Measurements from ENCODE around the gene LONP2.
A peak's percentile ranks its signal among the peaks of the same experiment; 100 is the strongest.
"Not testable (repeated sequence)": the region's sequence is repeated elsewhere in the genome, so short reads cannot be mapped to it uniquely, and the experiment has no call there.

Gene LONP2

GRCh38 chr16:48294724-48295123, 50.6 kb downstream of the LONP2 start:
- no peak for DNase-seq

GRCh38 chr16:48295488-48296281, 51.6 kb downstream of the LONP2 start:
- DNase-seq, result no peak

DNA sequence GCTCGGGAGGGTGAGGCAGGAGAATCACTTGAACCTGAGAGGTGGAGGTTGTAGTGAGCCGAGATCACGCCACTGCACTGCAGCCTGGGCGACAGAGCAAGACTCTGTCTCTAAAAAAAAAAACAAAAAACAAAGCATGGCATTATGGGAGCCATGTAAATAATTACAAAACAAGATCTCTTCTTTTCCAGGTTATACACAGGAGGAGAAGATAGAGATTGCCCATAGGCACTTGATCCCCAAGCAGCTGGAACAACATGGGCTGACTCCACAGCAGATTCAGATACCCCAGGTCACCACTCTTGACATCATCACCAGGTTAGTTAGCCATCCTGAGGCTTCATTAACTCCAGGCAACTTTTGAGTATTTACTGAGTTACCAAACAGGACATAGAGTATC, 55.4 kb downstream of the LONP2 start:
- DNase-seq, result no peak

GRCh38 chr16:48300391-48300856, 56.3 kb downstream of the LONP2 start:
- no peak for DNase-seq

DNA sequence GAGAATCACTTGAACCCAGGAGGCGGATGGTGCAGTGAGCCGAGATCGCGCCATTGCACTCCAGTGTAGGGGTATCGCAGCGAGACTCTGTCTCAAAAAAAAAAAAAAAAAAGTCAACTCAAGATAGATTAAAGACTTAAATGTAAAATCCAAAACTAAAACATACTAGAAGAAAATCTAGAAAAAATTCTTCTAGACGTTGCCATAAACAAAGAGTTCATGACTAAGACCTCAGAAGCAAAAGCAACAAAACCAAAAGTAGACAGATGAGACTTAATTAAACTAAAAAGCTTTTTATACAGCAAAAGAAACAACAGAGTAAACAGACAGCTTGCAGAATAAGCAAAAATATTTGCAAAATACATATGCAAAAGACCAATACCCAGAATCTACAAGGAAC, 64.4 kb downstream of the LONP2 start:
- DNase-seq, result no peak

- DNase-seq, result no peak
Measured at GRCh38 chr16:48310908-48311641, 67.0 kb downstream of the LONP2 start.

DNA sequence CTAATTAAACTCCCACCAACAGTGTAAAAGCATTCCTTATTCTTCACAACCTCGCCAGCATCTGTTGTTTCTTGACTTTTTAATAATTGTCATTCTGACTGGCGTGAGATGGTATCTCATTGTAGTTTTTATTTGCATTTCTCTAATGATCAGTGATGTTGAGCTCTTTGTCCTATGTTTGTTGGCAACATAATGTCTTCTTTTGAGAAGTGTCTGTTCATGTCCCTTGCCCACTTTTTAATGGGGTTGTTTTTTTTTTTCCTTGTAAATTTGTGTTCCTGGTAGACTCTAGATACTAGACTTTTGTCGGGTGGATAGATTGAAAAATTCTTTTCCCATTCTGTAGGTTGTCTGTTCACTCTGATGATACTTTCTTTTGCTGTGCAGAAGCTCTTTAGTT, 69.8 kb downstream of the LONP2 start:
- not testable (repeated sequence) for DNase-seq

DNA sequence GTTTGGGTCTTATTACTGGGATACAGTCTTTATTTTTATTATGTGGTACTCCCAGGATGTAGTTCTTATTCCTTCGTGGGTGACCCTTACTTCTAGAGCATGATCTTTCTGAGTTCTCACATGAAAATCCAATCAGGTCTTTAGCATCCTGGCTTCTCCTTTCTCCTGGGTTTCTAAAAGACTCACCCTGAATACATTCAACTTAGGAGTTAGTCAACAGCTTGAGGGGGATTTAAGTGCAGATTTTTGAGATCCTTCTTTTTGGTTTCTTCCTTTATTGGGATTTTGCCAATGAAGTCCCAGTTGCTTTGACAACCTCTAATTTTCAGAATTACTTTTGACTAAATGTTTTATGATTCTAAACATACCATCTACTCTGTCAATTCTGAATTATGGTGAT, 72.9 kb downstream of the LONP2 start:
- no peak for DNase-seq

GRCh38 chr16:48317614-48318315, 73.7 kb downstream of the LONP2 start:
- no peak for DNase-seq

DNA sequence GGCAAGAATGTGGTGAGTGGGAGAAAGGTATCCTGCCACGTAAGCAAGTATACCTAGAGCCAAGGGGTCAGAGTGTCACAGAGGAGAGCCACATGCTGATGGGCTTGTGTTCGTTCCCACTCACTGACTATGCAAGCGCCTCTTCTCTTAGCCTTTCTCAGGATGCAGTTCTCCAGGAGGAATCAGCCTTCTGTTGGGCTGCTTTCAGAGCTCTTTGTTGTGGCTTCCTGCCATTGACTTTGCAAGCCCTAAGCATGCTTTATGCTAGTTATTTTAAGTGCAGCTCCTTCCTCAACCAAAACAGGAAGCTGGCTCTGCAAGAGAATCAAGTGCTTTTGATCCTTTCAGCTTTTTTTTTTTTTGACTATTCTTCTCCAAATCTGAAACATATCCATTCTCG, 74.5 kb downstream of the LONP2 start:
- peak; percentile 16 to 56 for DNase-seq

DNA sequence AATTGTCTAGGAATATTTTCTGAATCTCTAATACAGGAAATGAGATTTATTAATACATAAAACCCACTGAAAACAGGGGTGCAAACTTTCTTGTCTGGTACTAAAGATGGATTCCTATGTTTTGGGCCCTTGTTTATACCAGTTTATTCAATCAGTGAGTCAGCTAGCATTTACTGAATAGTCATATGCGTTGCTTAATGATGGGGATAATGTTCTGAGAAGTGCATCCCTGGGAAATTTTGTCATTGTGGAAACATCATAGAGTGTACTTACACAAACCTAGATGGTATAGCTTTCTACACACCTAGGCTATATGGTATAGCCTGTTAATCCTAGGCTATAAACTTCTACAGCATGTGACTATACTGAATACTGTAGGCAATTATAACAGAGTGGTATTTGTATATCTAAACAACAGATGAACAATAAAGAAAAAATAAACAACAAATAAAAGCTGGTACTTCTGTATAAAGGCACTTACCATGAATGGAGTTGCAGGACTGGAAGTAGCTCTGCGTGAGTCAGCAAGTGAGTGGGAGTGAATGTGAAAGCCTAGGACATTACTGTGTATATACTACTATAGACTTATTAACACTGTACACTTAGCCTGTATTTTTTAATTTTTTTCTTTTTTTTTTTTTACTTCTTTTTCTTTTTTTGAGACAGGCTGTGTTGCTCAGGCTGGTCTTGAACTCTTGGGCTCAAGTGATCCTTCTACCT, 77.4 kb downstream of the LONP2 start:
- no peak for DNase-seq

- no peak for DNase-seq
Measured at GRCh38 chr16:48323783-48324775, 80.0 kb downstream of the LONP2 start.

DNA sequence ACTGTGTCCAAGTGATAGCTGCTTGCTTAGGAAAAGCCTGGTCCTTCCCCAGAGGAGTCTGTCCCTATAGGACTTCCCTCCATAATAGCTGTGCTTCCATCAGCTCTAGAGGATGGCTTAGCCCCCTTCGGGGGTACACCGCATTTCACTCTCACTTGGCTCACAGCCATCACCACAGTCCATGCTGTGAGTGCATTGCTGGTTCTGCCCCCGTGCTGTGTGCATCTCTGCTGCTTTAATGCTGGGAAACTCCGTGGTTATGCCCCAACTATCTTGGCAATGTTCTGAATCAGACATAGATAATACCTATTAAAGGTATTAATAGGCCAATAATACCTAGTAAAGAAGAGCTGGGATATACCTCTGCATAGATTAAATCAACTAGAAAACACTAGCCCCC, 82.8 kb downstream of the LONP2 start:
- no peak for DNase-seq

DNA sequence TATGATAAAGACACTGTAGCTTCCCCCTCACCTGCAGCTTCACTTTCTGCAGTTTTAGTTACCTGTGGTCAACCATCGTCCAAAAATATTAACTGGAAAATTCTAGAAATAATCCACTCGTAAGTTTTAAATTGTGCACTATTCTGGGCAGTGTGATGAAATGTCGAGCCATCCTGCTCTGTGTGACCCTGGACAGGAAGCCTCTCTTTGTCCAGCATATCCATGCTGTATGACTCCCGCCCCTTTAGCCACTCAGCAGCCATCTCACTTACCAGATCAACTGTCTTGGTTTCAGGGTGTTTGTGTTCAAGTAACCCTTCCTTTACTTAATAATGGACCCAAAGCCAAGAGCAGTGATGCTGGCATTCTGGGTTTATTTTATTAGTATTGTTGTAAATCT, 85.0 kb downstream of the LONP2 start:
- DNase-seq, result no peak

DNA sequence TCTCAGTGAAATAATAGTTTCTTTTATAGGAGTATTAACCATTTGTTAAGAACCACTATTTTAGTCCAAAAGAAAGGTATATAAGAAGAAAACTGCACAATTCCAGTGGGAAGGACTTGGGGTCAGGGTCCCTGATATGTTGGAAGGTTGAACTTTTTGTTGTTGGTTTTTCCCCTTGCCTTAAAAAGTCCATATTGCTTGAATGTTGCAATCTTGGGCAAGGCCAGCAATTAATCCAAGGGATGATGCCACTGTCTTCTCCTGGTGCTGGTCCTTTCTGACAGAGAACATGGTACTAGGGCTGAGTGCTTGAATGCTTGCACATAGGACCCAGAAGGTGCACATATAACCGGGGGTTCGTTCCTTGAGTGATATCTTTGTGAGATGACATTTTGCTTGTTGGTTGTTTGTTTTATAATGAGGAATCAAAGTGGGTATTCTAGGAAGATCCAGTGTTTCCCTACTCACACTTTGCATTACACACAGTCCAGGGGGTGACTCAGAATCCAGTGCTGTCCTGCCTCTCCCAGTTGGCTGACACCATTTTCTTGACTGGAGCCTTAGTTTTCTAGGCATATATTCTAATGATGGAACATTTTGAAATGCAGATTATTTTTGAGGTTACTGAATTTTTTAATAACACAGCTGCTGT, 86.2 kb downstream of the LONP2 start:
- DNase-seq, result no peak

DNA sequence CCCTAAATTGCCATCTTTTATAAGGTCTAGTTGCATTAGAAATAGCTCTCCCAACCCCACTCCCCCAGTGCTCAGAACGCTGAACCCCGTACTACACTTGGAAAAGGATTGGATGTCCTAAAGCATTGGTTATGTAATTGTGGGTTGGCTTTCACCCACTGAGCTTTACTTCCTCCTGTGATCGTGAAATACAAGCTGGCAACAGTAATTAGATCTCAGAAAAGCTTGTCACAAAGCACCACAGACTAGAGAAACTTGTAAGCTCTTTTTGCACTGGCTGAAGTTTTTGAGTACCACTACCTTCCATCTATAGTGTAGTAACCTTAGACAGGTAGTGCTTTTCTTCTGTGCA, 86.7 kb downstream of the LONP2 start:
- DNase-seq, result no peak

- DNase-seq, result no peak
Measured at GRCh38 chr16:48332978-48333377, 88.9 kb downstream of the LONP2 start.

DNA sequence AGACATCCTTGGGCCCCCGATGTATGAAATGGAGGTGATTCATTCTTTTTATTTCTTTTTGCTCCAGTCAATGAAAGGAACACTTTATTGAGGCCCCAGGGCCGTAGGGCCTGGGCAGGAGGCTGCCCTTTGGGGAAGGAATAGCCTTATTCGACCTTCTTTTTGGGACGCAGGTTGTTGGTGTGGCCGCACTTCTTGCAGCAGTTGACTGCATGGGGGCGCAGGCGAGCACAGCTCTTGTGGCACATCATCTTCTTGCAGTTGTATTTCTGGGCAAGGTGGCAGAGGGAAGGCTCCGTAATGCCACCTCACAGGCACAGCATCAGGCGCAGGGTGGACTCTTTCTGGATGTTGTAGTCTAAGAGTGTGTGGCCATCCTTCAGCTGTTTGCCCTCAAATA, 90.2 kb downstream of the LONP2 start:
- DNase-seq, result no peak

DNA sequence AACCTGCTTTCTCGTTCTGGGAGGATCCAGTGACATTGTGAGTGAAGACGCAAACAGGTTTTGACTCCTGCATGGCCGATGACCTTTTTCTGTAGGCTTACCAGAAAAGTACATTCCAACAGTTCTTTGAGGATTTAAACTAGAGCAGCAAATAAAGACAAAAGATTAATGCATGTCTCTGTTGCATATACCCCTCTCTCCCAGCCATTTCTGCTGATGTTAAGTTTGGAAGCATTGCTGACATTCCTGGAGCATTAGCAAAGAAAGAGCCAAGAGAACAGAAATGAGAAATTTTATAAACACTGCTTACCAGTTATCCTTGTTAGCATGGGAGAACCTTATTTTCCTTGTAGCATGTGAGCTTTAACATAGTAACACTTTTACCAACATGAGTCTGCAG, 91.9 kb downstream of the LONP2 start:
- DNase-seq, result no peak

DNA sequence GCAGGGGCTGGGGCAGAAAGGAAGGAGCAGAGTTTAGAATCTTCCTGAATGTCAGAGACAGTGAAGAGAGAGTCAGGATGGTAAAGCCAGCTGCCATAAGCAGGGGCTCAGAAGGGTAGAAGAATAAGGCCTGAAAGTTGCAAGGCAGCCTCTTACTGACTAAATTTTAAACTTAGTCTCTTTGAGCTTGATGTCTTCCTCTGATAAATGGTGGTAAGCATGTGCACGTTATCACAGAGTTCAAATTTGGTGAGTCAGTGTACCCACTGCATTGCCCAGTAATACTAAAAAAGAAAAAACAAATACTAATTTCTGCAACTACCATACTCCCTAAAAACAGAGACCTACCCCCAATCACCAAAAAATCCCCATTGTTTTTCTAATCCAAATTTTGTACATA, 96.0 kb downstream of the LONP2 start:
- no peak for DNase-seq

- no peak for DNase-seq
Measured at GRCh38 chr16:48342591-48342990, 98.5 kb downstream of the LONP2 start.

Data from CD4-positive, alpha-beta T cell treated with Interferon alpha-2 for 1 hour (primary cell).